K562 (cell line): ENCODE results near the gene WASHC4. TPM values are rescaled to one million over a fixed set of nuclear protein-coding genes. Genes with fewer than 3 reads are reported as not detected.

ENCODE experiments used
- ELK1 ChIP-seq: sonication (generic); formaldehyde crosslinking; IDR thresholded peaks from 2 replicates; pipeline ENCODE4 v1.8.1; 2022; ENCODE audit warnings: missing genetic modification reagents
- ERF ChIP-seq: fragments of 450-650 bp; formaldehyde crosslinking; IDR thresholded peaks from 2 replicates; pipeline ENCODE4 v1.4.0; 2020; ENCODE audit warnings: mild to moderate bottlenecking, mixed read lengths
- HSF4 ChIP-seq: fragments of 250-450 bp; sonication (Bioruptor Pico); IDR thresholded peaks from 2 replicates; pipeline ENCODE4 v2.1.2; 2022; ENCODE audit warnings: mild to moderate bottlenecking, moderate library complexity, borderline replicate concordance
- NUFIP1 ChIP-seq: fragments of 450-650 bp; IDR thresholded peaks from 2 replicates; pipeline ENCODE4 v1.6.1; 2018; ENCODE audit not compliant: partially characterized antibody
- PBX2 ChIP-seq, 2 experiments: IDR thresholded peaks in 1 of 2; conservative IDR thresholded peaks in 1 of 2; 2 replicates each; pipeline ENCODE4 v1.6.1; 2016; ENCODE audit warnings: low read depth in 2 of 2, mild to moderate bottlenecking in 1 of 2, missing compliant biosample characterization in 1 of 2, missing genetic modification characterization in 1 of 2, moderate library complexity in 1 of 2
- PHF8 ChIP-seq: fragments of 200-600 bp; sonication (generic); IDR thresholded peaks from 2 replicates; pipeline ENCODE4 v1.6.1; 2012; ENCODE audit warnings: mixed run types, mild to moderate bottlenecking, inconsistent platforms, low read length, moderate library complexity, borderline replicate concordance
- PPARD ChIP-seq: fragments of 250-450 bp; sonication (Bioruptor Pico); IDR thresholded peaks from 2 replicates; pipeline ENCODE4 v1.8.0; 2022; ENCODE audit warnings: inconsistent platforms, mild to moderate bottlenecking, moderate library complexity
- SAFB2 ChIP-seq: fragments of 200-400 bp; formaldehyde crosslinking; IDR thresholded peaks from 2 replicates; pipeline ENCODE4 v1.6.1; 2018; ENCODE audit warnings: borderline replicate concordance, low read length, low read depth, moderate library complexity; ENCODE audit not compliant: severe bottlenecking
- SOX6 ChIP-seq: fragments of 450-650 bp; IDR thresholded peaks from 2 replicates; pipeline ENCODE4 v1.6.1; 2014; ENCODE audit warnings: mild to moderate bottlenecking
- TAF1 ChIP-seq: IDR thresholded peaks from 2 replicates; pipeline ENCODE4 v1.6.1; 2011; ENCODE audit warnings: mild to moderate bottlenecking, low read length, moderate library complexity; ENCODE audit not compliant: insufficient read depth, control insufficient read depth, severe bottlenecking; ENCODE audit errors: extremely low read depth
- XRCC5 ChIP-seq: fragments of 200-400 bp; formaldehyde crosslinking; IDR thresholded peaks from 2 replicates; pipeline ENCODE4 v1.6.1; 2017; ENCODE audit warnings: low read depth, mild to moderate bottlenecking, low read length
- ZNF197 ChIP-seq: fragments of 200-800 bp; sonication (Bioruptor generic); IDR thresholded peaks from 2 replicates; pipeline ENCODE4 v1.6.1; 2016; ENCODE audit warnings: low read depth, missing genetic modification characterization, missing compliant biosample characterization
- ZNF347 ChIP-seq: fragments of 450-650 bp; formaldehyde crosslinking; IDR thresholded peaks from 2 replicates; pipeline ENCODE4 v1.4.0; 2020; ENCODE audit warnings: low read depth, mild to moderate bottlenecking, moderate library complexity
- ZNF444 ChIP-seq: fragments of 250-450 bp; sonication (Bioruptor Pico); IDR thresholded peaks from 2 replicates; pipeline ENCODE4 v1.4.0; 2020; ENCODE audit warnings: mild to moderate bottlenecking, moderate library complexity
- polyA plus RNA-seq, 8 experiments: library from polyadenylated mRNA; depleted of rRNA in 4 of 8; stranded (reverse) in 5 of 8; unstranded in 3 of 8; fragments of >200 nt; fragmentation: Nextera tagmentation in 2 of 8; fragmentation: Illumina TruSeq in 1 of 8; extraction: Ambion mirVana in 2 of 8; extraction: Trizol in 1 of 8; gene quantifications; 2 replicates each; pipeline versions ENCODE4 v1.2.1 to v1.2.3, GENCODE V29; 2011 to 2014; ENCODE audit warnings: inconsistent platforms in 1 of 8, missing spikeins in 1 of 8
- total RNA-seq, 7 experiments: library from RNA; depleted of rRNA in 6 of 7; stranded (reverse); fragments of >200 nt in 6 of 7; fragmentation: Illumina TruSeq in 2 of 7; extraction: Trizol in 2 of 7; gene quantifications; 2 replicates each; pipeline versions ENCODE4 v1.2.1 to v1.2.3, GENCODE V29; 2011 to 2021; ENCODE audit warnings: low replicate concordance in 1 of 7
- TF ChIP-seq, protein P1 (sequence below): fragments of 450-650 bp; IDR thresholded peaks from 2 replicates; pipeline ENCODE4 v1.6.1; 2016; ENCODE audit warnings: missing biosample characterization, missing genetic modification characterization
- TF ChIP-seq, protein P2 (sequence below): sonication (generic); formaldehyde crosslinking; IDR thresholded peaks from 2 replicates; pipeline ENCODE4 v1.8.1; 2023; ENCODE audit warnings: missing genetic modification reagents, mild to moderate bottlenecking, borderline replicate concordance

WASHC4 gene
- total and polyA plus RNA-seq, 9 of the 15 experiments (the other 6 are each of a cell fraction or from before 2014, with no cell fraction given), result 12.5 to 38.5 (median 21.3) TPM

DNA sequence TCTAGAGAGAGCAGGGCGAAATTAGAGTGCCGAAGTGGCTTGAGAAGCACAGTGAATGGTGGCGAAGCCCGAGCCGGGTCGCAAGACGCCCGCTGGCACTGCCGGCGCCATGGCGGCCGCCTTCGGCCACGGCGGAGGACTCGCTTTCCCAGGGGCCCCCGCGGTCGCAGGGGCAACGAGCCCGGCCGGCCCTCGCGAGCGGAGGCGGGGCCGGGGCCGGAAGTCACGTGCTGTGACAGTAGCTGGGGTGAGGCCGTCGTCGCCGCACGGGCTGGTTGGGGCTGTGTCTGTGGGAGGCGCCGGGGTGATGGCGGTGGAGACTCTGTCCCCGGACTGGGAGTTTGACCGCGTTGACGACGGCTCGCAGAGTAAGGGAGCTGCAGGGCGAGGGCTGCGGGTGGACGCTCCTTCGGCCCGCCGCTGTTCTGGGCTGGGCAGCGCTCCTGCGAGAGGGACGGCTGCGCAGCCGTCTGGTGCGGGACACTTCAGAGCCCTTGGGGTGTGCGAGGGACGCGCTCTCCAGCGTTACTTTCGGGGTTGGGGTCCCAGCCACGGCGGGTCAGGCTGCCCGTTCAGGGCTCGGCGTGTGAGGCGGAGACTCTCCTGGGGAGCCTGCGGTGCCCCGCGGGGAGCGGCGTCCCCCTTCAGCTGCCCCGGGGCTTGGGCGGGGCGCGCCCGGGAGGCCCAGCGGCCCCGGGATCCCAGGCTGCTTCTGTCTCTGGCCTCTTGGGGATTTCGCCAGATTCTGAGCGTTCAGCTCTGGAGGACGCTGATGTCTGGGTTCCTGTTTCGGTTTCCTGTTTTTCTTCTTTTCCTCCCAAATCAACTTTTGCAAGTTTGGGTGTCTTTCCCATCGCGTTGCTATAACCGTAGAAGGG lies at the start of gene WASHC4 (continued):
- no peak for TF ChIP-seq PBX2 (CRISPR knock-in tag; IDR thresholded peaks at IDR 0.05; ENCODE audit: low read depth)
- no peak for TF ChIP-seq PBX2 (tag; conservative IDR thresholded peaks at IDR 0.05; ENCODE audit: low read depth)
- TF ChIP-seq NUFIP1, result no peak
- TF ChIP-seq ELK1 (CRISPR knock-in tag), result no peak
- TF ChIP-seq SAFB2, result no peak
- no peak for TF ChIP-seq ZNF347 (CRISPR knock-in tag)
- TF ChIP-seq SOX6, result peak; percentile 27; the same call in 1 of the 2 replicates
- TF ChIP-seq HSF4 (CRISPR knock-in tag), result no peak
- TF ChIP-seq ZNF197 (CRISPR knock-in tag), result no peak
- TF ChIP-seq PPARD (CRISPR knock-in tag), result no peak
- peak; percentile 98 for TF ChIP-seq PHF8
- TF ChIP-seq, protein P1, sequence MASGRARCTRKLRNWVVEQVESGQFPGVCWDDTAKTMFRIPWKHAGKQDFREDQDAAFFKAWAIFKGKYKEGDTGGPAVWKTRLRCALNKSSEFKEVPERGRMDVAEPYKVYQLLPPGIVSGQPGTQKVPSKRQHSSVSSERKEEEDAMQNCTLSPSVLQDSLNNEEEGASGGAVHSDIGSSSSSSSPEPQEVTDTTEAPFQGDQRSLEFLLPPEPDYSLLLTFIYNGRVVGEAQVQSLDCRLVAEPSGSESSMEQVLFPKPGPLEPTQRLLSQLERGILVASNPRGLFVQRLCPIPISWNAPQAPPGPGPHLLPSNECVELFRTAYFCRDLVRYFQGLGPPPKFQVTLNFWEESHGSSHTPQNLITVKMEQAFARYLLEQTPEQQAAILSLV (tag), result no peak
- TF ChIP-seq ZNF444, result no peak
- TF ChIP-seq TAF1, result peak; percentile 93
- TF ChIP-seq, protein P2, sequence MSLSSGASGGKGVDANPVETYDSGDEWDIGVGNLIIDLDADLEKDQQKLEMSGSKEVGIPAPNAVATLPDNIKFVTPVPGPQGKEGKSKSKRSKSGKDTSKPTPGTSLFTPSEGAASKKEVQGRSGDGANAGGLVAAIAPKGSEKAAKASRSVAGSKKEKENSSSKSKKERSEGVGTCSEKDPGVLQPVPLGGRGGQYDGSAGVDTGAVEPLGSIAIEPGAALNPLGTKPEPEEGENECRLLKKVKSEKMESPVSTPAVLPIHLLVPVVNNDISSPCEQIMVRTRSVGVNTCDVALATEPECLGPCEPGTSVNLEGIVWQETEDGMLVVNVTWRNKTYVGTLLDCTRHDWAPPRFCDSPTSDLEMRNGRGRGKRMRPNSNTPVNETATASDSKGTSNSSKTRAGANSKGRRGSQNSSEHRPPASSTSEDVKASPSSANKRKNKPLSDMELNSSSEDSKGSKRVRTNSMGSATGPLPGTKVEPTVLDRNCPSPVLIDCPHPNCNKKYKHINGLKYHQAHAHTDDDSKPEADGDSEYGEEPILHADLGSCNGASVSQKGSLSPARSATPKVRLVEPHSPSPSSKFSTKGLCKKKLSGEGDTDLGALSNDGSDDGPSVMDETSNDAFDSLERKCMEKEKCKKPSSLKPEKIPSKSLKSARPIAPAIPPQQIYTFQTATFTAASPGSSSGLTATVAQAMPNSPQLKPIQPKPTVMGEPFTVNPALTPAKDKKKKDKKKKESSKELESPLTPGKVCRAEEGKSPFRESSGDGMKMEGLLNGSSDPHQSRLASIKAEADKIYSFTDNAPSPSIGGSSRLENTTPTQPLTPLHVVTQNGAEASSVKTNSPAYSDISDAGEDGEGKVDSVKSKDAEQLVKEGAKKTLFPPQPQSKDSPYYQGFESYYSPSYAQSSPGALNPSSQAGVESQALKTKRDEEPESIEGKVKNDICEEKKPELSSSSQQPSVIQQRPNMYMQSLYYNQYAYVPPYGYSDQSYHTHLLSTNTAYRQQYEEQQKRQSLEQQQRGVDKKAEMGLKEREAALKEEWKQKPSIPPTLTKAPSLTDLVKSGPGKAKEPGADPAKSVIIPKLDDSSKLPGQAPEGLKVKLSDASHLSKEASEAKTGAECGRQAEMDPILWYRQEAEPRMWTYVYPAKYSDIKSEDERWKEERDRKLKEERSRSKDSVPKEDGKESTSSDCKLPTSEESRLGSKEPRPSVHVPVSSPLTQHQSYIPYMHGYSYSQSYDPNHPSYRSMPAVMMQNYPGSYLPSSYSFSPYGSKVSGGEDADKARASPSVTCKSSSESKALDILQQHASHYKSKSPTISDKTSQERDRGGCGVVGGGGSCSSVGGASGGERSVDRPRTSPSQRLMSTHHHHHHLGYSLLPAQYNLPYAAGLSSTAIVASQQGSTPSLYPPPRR, result no peak
- peak; percentile 91; the same call in 1 of the 2 replicates for TF ChIP-seq ERF
- no peak for TF ChIP-seq XRCC5
